ENCODE data around the gene OR13C8. TPM values are rescaled to one million over a fixed set of nuclear protein-coding genes. Genes with fewer than 3 reads are reported as not detected.
"Not testable (repeated sequence)": the region's sequence is repeated elsewhere in the genome, so short reads cannot be mapped to it uniquely, and the experiment has no call there.

Gene OR13C8
- not detected for polyA plus RNA-seq (2012; ENCODE audit: insufficient read depth, insufficient read length, low read depth)

- H3K4me3 ChIP-seq (ENCODE audit: low read depth, low read length) = no peak within 1 kb of the TSS
- no peaks in the 10 kb centered on the region for H3K4me1 ChIP-seq
- no peaks in the 10 kb centered on the region for H3K36me3 ChIP-seq
- H3K27me3 ChIP-seq = no peaks in the 10 kb centered on the region
- no peaks in the 10 kb centered on the region for H3K9me3 ChIP-seq
- no peak for DNase-seq
- TF ChIP-seq CTCF (IDR thresholded peaks at IDR 0.05; ENCODE audit: low read depth, low read length) = no peak
These were observed at the start of gene OR13C8 for GRCh38 chr9:104568868-104569267. OR13C8 (plus strand) TSS chr9:104569168; CDS start chr9:104569168, 0 bp downstream.

- not testable (repeated sequence) for DNase-seq; H3K27me3 ChIP-seq; H3K4me3 ChIP-seq (ENCODE audit: low read depth, low read length); H3K4me1 ChIP-seq; H3K36me3 ChIP-seq; H3K9me3 ChIP-seq
These were observed 48.7 kb upstream of the OR13C8 start for GRCh38 chr9:104520241-104520640.

- Histone ChIP-seq H3K4me1 (no peaks in the 10 kb centered on the region), H3K27me3 (no peaks in the 10 kb centered on the region), H3K36me3 (no peaks in the 10 kb centered on the region), H3K4me3 (ENCODE audit: low read depth, low read length) (no peak within 1 kb of the TSS), H3K9me3 (no peaks in the 10 kb centered on the region)
- TF ChIP-seq CTCF (IDR thresholded peaks at IDR 0.05; ENCODE audit: low read depth, low read length) = no peak
- DNase-seq = no peak
These were observed 41.9 kb upstream of the OR13C8 start, which contains the start of gene OR13C4 for GRCh38 chr9:104527109-104527508. OR13C4 (minus strand) TSS chr9:104527209; CDS start chr9:104527209, 0 bp downstream.

GRCh38 chr9:104536756-104537155, 32.2 kb upstream of the OR13C8 start, which contains the start of gene OR13C3:
OR13C3 (minus strand) TSS chr9:104536856; CDS start chr9:104536723, 133 bp downstream.
- Histone ChIP-seq H3K27me3 (no peaks in the 10 kb centered on the region), H3K4me3 (ENCODE audit: low read depth, low read length) (no peak within 1 kb of the TSS), H3K4me1 (no peaks in the 10 kb centered on the region), H3K36me3 (no peaks in the 10 kb centered on the region), H3K9me3 (no peaks in the 10 kb centered on the region)
- no peak for TF ChIP-seq CTCF (IDR thresholded peaks at IDR 0.05; ENCODE audit: low read depth, low read length)
- no peak for DNase-seq

- TF ChIP-seq CTCF (IDR thresholded peaks at IDR 0.05; ENCODE audit: low read depth, low read length) = no peak
- H3K9me3 ChIP-seq = no peaks in the 10 kb centered on the region
- no peak for DNase-seq
These were observed 29.7 kb upstream of the OR13C8 start for GRCh38 chr9:104539275-104539674.

GRCh38 chr9:104544644-104545043, 24.3 kb upstream of the OR13C8 start:
- Histone ChIP-seq H3K4me1 (no peaks in the 10 kb centered on the region), H3K27me3 (no peaks in the 10 kb centered on the region), H3K9me3 (no peaks in the 10 kb centered on the region), H3K4me3 (ENCODE audit: low read depth, low read length) (no peak overlapping the region), H3K36me3 (no peaks in the 10 kb centered on the region)
- no peak for DNase-seq
- TF ChIP-seq CTCF (IDR thresholded peaks at IDR 0.05; ENCODE audit: low read depth, low read length) = no peak

More at GRCh38 chr9:104539275-104539674, 29.7 kb upstream of the OR13C8 start:
- Histone ChIP-seq H3K36me3 (no peaks in the 10 kb centered on the region), H3K4me3 (ENCODE audit: low read depth, low read length) (no peak overlapping the region), H3K4me1 (no peaks in the 10 kb centered on the region), H3K27me3 (no peaks in the 10 kb centered on the region)
